Activated CD4-positive, alpha-beta T cell treated with anti-CD3 and anti-CD28 coated beads, Interleukin-2, amount 50 U/mL, for 16 hours (primary cell): ENCODE results near the gene SLIT3.
"Not testable (repeated sequence)": the region's sequence is repeated elsewhere in the genome, so short reads cannot be mapped to it uniquely, and the experiment has no call there.

Experiments
- DNase-seq: peaks from one replicate; pipeline ENCODE4 v3.0.0-alpha.2; 2020

SLIT3 gene

GRCh38 chr5:169168280-169168679, 132.7 kb downstream of the SLIT3 start:
- no peak for DNase-seq

GRCh38 chr5:169166078-169166477, 134.9 kb downstream of the SLIT3 start:
- no peak for DNase-seq

GRCh38 chr5:169165052-169165451, 135.9 kb downstream of the SLIT3 start:
- no peak for DNase-seq

- no peak for DNase-seq
Observed at GRCh38 chr5:169164481-169164925, 136.4 kb downstream of the SLIT3 start.

- no peak for DNase-seq
Observed at GRCh38 chr5:169162407-169162806, 138.5 kb downstream of the SLIT3 start.

- no peak for DNase-seq
Observed at GRCh38 chr5:169161022-169161680, 139.8 kb downstream of the SLIT3 start.

GRCh38 chr5:169160405-169160901, 140.5 kb downstream of the SLIT3 start:
- DNase-seq, result no peak

GRCh38 chr5:169158764-169159163, 142.2 kb downstream of the SLIT3 start:
- no peak for DNase-seq

GRCh38 chr5:169157064-169157463, 143.9 kb downstream of the SLIT3 start:
- no peak for DNase-seq

GRCh38 chr5:169154679-169155078, 146.3 kb downstream of the SLIT3 start:
- no peak for DNase-seq

GRCh38 chr5:169153405-169153804, 147.5 kb downstream of the SLIT3 start:
- DNase-seq, result no peak

- DNase-seq, result no peak
Observed at GRCh38 chr5:169152946-169153345, 148.0 kb downstream of the SLIT3 start.

GRCh38 chr5:169152453-169152852, 148.5 kb downstream of the SLIT3 start:
- DNase-seq, result no peak

- no peak for DNase-seq
Observed at GRCh38 chr5:169151051-169151805, 149.7 kb downstream of the SLIT3 start.

- DNase-seq, result no peak
Observed at GRCh38 chr5:169150108-169150507, 150.8 kb downstream of the SLIT3 start.

GRCh38 chr5:169149317-169149716, 151.6 kb downstream of the SLIT3 start:
- DNase-seq, result no peak

- DNase-seq, result no peak
Observed at GRCh38 chr5:169148138-169148740, 152.7 kb downstream of the SLIT3 start.

- no peak for DNase-seq
Observed at GRCh38 chr5:169147534-169147933, 153.4 kb downstream of the SLIT3 start.

GRCh38 chr5:169146158-169146557, 154.8 kb downstream of the SLIT3 start:
- DNase-seq, result no peak

GRCh38 chr5:169142264-169142970, 158.5 kb downstream of the SLIT3 start:
- DNase-seq, result no peak

- DNase-seq, result not testable (repeated sequence)
Observed at GRCh38 chr5:169140215-169140614, 160.7 kb downstream of the SLIT3 start.

- DNase-seq, result no peak
Observed at GRCh38 chr5:169139480-169140050, 161.4 kb downstream of the SLIT3 start.

- DNase-seq, result no peak
Observed at GRCh38 chr5:169133531-169133930, 167.4 kb downstream of the SLIT3 start.
